Measurements from ENCODE around the gene TRABD2B. TPM values are rescaled to one million over a fixed set of nuclear protein-coding genes. Genes with fewer than 3 reads are reported as not detected.

TRABD2B gene
- total RNA-seq, 1 experiment from 2014 or later, result 10.3 TPM

DNA sequence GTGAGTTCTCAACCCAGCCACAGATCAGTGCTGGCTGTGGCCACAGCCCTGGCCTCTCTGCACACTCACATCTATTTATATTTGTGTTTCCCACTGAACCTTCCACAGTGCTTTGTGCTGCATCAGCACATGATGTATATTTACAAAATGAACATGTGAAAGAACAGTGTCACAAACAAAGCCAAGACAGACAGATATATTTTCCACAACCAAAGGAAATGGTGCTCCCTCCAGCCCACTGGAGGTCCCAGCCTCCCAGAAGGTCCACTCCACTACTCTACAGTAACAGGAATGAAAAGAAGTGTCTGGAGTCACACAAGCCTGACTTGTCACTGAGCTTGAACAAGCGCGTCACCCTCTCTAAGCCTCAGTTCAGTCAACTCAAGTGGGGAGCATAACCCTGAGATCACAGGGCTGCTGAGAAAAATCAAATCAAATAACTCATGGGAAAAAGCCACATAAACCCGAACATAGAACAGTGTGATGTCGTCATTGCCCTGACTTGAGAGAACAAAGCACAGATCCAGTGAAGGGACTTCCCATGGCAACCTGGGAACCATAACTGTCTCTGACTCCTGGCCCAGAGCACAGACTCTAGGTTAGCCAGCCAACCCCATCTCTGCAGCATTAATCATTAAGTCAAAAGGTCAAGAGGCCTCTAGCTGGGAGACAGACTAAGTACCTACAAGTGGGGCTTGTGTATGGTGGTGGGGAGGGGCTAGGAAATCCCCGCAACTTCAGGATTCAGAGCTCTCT lies 121.2 kb downstream of the TRABD2B start (continued):
- TF ChIP-seq ZNF263 (CRISPR knock-in tag; IDR thresholded peaks at IDR 0.05; ENCODE audit: low read depth) (no peak), NR2C2 (CRISPR knock-in tag; IDR thresholded peaks at IDR 0.05) (no peak), ZNF232 (CRISPR knock-in tag; IDR thresholded peaks at IDR 0.05) (no peak), KAT7 (CRISPR knock-in tag; IDR thresholded peaks at IDR 0.05; ENCODE audit: borderline replicate concordance) (no peak), NFATC4 (CRISPR knock-in tag; IDR thresholded peaks at IDR 0.05) (no peak), CBFB (CRISPR knock-in tag; IDR thresholded peaks at IDR 0.05; ENCODE audit: low read depth) (no peak), EMX1 (CRISPR knock-in tag; IDR thresholded peaks at IDR 0.05) (no peak), ZNF671 (CRISPR knock-in tag; IDR thresholded peaks at IDR 0.05) (no peak)
- TF ChIP-seq, protein P1, sequence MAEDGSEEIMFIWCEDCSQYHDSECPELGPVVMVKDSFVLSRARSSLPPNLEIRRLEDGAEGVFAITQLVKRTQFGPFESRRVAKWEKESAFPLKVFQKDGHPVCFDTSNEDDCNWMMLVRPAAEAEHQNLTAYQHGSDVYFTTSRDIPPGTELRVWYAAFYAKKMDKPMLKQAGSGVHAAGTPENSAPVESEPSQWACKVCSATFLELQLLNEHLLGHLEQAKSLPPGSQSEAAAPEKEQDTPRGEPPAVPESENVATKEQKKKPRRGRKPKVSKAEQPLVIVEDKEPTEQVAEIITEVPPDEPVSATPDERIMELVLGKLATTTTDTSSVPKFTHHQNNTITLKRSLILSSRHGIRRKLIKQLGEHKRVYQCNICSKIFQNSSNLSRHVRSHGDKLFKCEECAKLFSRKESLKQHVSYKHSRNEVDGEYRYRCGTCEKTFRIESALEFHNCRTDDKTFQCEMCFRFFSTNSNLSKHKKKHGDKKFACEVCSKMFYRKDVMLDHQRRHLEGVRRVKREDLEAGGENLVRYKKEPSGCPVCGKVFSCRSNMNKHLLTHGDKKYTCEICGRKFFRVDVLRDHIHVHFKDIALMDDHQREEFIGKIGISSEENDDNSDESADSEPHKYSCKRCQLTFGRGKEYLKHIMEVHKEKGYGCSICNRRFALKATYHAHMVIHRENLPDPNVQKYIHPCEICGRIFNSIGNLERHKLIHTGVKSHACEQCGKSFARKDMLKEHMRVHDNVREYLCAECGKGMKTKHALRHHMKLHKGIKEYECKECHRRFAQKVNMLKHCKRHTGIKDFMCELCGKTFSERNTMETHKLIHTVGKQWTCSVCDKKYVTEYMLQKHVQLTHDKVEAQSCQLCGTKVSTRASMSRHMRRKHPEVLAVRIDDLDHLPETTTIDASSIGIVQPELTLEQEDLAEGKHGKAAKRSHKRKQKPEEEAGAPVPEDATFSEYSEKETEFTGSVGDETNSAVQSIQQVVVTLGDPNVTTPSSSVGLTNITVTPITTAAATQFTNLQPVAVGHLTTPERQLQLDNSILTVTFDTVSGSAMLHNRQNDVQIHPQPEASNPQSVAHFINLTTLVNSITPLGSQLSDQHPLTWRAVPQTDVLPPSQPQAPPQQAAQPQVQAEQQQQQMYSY (CRISPR knock-in tag; IDR thresholded peaks at IDR 0.05), result no peak
- TF ChIP-seq, protein P2, sequence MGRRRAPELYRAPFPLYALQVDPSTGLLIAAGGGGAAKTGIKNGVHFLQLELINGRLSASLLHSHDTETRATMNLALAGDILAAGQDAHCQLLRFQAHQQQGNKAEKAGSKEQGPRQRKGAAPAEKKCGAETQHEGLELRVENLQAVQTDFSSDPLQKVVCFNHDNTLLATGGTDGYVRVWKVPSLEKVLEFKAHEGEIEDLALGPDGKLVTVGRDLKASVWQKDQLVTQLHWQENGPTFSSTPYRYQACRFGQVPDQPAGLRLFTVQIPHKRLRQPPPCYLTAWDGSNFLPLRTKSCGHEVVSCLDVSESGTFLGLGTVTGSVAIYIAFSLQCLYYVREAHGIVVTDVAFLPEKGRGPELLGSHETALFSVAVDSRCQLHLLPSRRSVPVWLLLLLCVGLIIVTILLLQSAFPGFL (CRISPR knock-in tag; IDR thresholded peaks at IDR 0.05; ENCODE audit: borderline replicate concordance), result no peak
- TF ChIP-seq, protein P3, sequence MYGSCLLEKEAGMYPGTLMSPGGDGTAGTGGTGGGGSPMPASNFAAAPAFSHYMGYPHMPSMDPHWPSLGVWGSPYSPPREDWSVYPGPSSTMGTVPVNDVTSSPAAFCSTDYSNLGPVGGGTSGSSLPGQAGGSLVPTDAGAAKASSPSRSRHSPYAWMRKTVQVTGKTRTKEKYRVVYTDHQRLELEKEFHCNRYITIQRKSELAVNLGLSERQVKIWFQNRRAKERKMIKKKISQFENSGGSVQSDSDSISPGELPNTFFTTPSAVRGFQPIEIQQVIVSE (CRISPR knock-in tag; IDR thresholded peaks at IDR 0.05; ENCODE audit: borderline replicate concordance), result no peak
- TF ChIP-seq, protein P4, sequence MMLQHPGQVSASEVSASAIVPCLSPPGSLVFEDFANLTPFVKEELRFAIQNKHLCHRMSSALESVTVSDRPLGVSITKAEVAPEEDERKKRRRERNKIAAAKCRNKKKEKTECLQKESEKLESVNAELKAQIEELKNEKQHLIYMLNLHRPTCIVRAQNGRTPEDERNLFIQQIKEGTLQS (CRISPR knock-in tag; conservative IDR thresholded peaks at IDR 0.05), result no peak

DNA sequence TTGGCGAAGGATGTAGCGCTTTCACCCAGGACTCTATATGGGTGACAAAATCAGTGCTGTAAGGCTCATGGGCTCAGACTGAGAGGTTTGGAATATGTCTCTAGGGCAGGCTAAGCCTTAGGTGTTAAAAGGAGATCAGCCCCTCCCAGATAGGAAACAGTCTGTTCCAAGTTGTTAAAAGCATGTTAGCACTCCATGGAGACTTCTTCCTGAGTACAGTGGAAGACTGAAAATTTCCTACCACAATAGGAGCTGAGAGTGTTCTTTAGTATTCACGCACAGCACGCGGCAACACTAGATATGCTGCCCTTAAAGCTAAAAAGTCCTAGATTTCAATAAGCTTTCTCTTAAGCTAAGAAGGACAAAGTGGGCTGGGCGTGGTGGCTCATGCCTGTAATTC lies 122.1 kb downstream of the TRABD2B start:
- no peak overlapping the region for H3K27ac Mint-ChIP-seq
- no peak for DNase-seq (ENCODE audit: low spot score)
- CTCF ChIA-PET, result no interaction called here
- no peaks in the 10 kb centered on the region; the same call in 1 of the 2 replicates for H3K27me3 Mint-ChIP-seq (ENCODE audit: low read depth)
- TF ChIP-seq ELF4 (CRISPR knock-in tag; IDR thresholded peaks at IDR 0.05; ENCODE audit: low read depth) (no peak), IRF2 (CRISPR knock-in tag; IDR thresholded peaks at IDR 0.05; ENCODE audit: borderline replicate concordance, low read depth) (no peak)
- TF ChIP-seq, protein P5, sequence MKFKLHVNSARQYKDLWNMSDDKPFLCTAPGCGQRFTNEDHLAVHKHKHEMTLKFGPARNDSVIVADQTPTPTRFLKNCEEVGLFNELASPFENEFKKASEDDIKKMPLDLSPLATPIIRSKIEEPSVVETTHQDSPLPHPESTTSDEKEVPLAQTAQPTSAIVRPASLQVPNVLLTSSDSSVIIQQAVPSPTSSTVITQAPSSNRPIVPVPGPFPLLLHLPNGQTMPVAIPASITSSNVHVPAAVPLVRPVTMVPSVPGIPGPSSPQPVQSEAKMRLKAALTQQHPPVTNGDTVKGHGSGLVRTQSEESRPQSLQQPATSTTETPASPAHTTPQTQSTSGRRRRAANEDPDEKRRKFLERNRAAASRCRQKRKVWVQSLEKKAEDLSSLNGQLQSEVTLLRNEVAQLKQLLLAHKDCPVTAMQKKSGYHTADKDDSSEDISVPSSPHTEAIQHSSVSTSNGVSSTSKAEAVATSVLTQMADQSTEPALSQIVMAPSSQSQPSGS (CRISPR knock-in tag; IDR thresholded peaks at IDR 0.05; ENCODE audit: borderline replicate concordance, low read depth), result no peak
- no peaks in the 10 kb centered on the region for H3K9me3 Mint-ChIP-seq
- no peak overlapping the region for H3K4me3 Mint-ChIP-seq
- no peaks in the 10 kb centered on the region for H3K36me3 Mint-ChIP-seq
- ATAC-seq, result no peak
- POLR2A ChIA-PET, result no interaction called here
- peaks cover 20% of the 10 kb centered on the region for H3K4me1 Mint-ChIP-seq

DNA sequence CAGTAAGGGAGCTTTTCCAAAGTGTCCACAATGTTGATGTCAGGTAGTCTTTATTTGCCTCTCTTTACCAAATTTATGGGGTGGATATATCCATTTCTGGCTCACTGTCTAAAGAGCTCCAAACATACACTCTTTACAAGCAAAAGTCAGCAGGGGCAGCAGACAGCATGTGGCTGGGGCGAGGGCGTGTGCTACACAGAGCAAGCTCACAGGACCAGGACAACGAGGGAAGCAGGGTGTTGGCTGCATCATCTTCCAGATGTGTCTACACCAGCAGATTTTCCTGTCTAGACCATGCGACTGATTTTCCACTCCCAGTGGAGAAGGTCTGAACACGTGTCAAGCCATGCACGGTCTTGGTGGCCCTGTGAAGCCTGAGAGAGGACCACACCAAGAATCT lies 123.8 kb downstream of the TRABD2B start:
- peaks cover 20% of the 10 kb centered on the region for H3K4me1 Mint-ChIP-seq
- TF ChIP-seq, protein P6, sequence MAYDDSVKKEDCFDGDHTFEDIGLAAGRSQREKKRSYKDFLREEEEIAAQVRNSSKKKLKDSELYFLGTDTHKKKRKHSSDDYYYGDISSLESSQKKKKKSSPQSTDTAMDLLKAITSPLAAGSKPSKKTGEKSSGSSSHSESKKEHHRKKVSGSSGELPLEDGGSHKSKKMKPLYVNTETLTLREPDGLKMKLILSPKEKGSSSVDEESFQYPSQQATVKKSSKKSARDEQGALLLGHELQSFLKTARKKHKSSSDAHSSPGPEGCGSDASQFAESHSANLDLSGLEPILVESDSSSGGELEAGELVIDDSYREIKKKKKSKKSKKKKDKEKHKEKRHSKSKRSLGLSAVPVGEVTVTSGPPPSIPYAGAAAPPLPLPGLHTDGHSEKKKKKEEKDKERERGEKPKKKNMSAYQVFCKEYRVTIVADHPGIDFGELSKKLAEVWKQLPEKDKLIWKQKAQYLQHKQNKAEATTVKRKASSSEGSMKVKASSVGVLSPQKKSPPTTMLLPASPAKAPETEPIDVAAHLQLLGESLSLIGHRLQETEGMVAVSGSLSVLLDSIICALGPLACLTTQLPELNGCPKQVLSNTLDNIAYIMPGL (CRISPR knock-in tag; IDR thresholded peaks at IDR 0.05), result no peak
- TF ChIP-seq SP1 (CRISPR knock-in tag; conservative IDR thresholded peaks at IDR 0.05) (no peak), SMAD3 (CRISPR knock-in tag; IDR thresholded peaks at IDR 0.05; ENCODE audit: borderline replicate concordance) (no peak), ZNF263 (CRISPR knock-in tag; IDR thresholded peaks at IDR 0.05; ENCODE audit: low read depth) (no peak), JUN (CRISPR knock-in tag; IDR thresholded peaks at IDR 0.05) (no peak), KAT7 (CRISPR knock-in tag; IDR thresholded peaks at IDR 0.05; ENCODE audit: borderline replicate concordance) (no peak)
- TF ChIP-seq, protein P7, sequence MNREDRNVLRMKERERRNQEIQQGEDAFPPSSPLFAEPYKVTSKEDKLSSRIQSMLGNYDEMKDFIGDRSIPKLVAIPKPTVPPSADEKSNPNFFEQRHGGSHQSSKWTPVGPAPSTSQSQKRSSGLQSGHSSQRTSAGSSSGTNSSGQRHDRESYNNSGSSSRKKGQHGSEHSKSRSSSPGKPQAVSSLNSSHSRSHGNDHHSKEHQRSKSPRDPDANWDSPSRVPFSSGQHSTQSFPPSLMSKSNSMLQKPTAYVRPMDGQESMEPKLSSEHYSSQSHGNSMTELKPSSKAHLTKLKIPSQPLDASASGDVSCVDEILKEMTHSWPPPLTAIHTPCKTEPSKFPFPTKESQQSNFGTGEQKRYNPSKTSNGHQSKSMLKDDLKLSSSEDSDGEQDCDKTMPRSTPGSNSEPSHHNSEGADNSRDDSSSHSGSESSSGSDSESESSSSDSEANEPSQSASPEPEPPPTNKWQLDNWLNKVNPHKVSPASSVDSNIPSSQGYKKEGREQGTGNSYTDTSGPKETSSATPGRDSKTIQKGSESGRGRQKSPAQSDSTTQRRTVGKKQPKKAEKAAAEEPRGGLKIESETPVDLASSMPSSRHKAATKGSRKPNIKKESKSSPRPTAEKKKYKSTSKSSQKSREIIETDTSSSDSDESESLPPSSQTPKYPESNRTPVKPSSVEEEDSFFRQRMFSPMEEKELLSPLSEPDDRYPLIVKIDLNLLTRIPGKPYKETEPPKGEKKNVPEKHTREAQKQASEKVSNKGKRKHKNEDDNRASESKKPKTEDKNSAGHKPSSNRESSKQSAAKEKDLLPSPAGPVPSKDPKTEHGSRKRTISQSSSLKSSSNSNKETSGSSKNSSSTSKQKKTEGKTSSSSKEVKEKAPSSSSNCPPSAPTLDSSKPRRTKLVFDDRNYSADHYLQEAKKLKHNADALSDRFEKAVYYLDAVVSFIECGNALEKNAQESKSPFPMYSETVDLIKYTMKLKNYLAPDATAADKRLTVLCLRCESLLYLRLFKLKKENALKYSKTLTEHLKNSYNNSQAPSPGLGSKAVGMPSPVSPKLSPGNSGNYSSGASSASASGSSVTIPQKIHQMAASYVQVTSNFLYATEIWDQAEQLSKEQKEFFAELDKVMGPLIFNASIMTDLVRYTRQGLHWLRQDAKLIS (CRISPR knock-in tag; IDR thresholded peaks at IDR 0.05; ENCODE audit: borderline replicate concordance), result no peak

More for the DNA sequence above, 123.8 kb downstream of the TRABD2B start:
- H3K27me3 Mint-ChIP-seq (ENCODE audit: low read depth), result no peaks in the 10 kb centered on the region; the same call in 1 of the 2 replicates
- DNase-seq (ENCODE audit: low spot score), result no peak
- H3K9me3 Mint-ChIP-seq, result peaks cover 8% of the 10 kb centered on the region
- H3K4me3 Mint-ChIP-seq, result no peak overlapping the region
- peaks cover 6% of the 10 kb centered on the region for H3K36me3 Mint-ChIP-seq
- ChIA-PET CTCF (no interaction called here), POLR2A (no interaction called here)
- ATAC-seq, result no peak
- H3K27ac Mint-ChIP-seq, result no peak overlapping the region

All from WTC11 (cell line).